ENCODE results near the gene TRPV4.

The TRPV4 gene

GRCh38 chr12:109827566-109828550 is 5.3 kb downstream of the TRPV4 start:
- no peak for DNase-seq

DNA sequence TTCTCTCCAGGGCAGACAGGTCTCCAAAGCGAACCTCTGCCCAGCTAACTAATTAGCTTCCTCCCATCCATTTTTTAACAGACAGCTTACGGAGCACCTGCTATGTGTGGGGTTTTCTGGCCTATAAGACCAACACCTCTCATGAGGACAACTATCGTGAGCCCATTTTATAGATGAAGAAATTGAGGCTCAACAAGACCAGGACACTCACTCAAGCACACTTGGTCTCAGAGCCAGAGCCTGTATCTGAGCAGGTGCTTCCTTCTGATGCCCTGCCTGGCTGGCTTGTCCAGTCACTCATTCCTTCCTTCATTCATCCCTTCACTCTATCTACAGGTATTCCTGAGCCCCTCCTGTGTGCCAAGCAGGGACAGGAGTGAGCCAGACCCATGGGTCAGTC is 6.1 kb downstream of the TRPV4 start:
- DNase-seq, result no peak

DNA sequence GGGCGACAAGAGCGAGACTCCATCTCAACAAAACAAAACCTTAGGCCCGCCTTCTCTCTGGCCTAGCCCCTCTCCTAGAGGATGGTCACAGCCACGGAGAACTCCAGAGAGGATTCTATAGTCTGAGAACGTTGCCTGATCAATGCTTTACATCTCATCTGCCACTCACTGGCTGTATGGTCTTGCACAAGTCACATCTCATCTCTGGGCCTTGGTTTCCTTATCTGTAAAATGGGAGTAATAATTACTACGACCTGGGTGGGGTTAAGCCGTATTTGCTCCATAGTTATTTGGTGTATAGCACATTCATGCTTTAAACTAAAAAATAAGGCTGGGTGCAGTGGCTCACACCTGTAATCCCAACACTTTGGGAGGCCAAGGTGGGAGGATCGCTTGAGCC is 8.5 kb downstream of the TRPV4 start:
- no peak for DNase-seq

- DNase-seq, result no peak
These were observed 10.2 kb downstream of the TRPV4 start for GRCh38 chr12:109822951-109823411.

- DNase-seq, result no peak
These were observed 10.8 kb downstream of the TRPV4 start for GRCh38 chr12:109822416-109822815.

DNA sequence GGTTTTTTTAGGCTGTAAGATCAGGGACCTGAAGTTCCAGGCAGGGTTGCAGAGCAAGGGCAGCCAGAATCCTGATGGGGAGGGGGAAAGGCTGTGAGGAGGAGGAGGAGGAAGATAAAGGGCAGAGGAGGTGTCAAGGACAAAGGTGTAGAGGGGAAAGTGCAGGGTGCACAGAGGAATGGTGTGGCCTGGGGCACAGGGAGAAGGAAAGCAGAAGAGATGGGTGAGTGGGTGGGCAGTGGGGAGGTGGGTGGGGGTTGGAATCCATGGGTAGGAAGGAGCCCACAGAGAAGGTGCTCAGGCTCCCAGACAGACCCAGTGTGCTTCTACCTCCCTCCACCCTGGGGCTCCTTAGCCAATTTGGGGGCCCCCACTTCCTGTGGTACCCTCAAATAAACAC is 11.2 kb downstream of the TRPV4 start:
- DNase-seq, result no peak

DNA sequence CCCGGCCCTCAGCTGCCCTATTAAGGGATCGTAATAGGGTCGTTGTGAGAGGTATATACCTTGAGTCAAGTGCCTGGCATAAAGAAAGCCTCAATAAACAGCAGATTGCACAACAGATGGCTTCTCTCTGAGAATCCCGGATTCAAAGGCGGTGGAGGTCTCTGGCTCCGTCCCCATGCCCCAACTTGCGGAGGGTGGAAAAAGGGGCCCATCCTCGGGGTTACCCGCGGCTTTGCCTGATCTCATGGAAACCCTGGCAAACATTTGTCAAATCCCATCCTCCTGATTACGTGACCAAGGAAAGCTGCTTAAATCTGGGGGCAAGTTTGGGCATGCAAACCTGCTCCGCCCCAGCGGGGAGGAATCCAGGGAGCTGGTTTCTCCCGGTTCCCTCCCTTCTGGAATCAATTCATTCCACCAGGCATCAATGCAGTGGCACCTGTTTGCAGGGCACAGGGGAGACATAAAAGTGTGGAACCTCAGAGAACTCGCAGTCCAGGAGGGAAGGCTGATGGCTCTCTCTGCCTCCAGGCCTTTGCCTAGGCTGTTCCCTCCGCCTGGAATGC is 12.3 kb downstream of the TRPV4 start:
- DNase-seq, result no peak

- no peak for DNase-seq
These were observed 14.2 kb downstream of the TRPV4 start for GRCh38 chr12:109818905-109819500.

DNA sequence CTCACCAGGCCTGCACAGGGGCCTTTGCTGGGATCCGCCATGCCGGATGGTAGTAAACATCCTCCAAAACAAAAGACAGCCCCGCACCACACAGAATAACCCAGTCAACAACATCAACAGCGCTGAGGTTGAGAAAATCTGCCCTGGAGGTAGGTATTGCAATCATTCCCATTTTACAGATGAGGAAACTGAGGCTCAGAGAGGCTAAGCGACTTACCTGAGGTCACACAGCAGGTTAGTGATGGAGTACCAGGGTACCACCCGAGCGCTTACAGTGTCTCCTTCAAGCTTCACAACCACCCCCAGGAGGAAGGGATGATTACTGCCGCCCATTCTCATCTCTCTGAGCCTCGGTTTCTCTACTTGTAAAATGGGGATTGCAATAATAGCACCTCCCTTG is 14.9 kb downstream of the TRPV4 start:
- DNase-seq, result no peak

DNA sequence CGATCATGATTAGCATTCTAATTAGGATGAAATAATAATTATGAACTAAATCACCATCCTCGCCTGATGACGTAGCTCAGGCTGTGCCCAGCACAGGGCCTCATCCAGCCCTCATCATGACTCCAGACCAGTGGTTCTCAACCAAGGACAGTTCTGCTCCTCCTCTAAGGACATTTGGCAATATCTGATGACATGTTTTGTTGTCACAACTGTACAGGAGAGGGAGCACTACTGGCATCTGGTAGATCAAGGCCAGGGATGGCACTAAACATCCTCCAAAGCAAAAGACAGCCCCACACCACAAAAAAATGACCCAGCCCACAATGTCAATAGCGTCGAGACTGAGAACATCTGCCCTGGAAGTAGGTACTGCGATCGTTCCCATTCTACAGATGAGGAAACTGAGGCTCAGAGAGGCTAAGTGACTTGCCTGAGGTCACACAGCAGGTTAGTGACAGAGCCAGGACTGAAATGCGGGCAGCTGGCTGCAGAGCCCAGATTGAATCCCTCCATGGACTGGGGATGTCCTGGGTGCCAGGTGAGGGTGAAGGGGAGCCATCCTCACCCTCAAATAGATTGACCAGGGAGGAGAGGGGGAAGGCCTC is 15.5 kb downstream of the TRPV4 start:
- DNase-seq, result no peak

DNA sequence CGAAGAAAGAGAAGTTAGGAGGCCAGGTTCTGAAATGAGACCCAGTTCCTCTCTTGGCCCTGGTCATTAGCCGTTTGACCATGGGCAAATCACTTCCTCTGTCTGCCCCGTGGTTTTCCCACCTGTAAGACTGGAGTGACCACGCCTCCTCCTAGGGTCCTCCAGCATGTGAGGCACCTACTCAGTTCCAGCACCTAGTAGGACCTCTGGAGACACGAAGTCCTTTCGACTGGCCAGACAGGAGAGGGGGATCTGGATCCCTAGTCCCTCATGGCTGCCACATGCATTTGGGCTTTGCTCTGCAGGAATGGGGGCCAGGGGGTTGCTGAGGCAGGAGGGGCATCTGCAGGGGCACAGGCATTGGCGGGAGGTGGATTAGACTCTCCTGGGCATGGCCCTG is 16.3 kb downstream of the TRPV4 start:
- DNase-seq, result no peak

DNA sequence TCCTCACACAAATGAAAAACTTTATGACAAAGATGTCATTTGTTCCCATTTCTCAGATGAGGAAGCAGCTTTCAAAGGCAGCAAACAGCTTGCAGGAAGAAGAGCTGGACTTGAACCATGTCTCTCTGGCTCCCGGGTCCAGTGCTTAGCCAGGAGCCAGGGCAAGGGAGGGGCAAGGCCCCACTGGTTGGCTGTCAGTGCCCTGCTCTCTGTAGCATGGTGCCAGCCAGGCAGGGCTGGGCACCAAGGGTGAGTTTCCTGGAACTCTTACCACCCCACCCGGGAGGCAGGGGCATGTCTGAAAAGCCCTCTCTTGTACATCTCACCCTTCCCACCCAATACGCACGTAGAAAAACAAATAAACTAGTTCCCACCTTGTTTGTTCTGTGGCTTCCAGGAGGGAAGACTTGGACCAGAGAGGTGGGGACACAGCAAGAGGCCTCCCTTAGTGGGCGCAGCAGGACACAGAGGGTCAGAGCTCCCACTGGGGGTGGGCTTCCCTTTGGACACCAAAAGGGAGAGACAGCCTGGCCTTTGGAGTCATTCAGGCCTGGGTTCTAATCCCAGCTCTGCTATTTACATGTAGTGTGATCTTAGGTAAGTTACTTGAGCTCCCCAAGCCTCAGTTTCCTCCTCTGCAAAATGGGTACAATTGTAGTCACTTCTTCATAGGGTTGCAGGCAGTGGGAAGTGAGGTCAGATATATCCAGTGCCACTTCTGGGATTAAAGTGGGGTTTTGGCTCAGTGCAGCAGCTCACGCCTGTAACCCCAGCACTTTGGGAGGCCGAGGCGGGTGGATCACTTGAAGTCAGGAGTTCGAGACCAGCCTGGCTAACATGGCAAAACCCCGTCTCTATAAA is 17.2 kb downstream of the TRPV4 start:
- no peak for DNase-seq

DNA sequence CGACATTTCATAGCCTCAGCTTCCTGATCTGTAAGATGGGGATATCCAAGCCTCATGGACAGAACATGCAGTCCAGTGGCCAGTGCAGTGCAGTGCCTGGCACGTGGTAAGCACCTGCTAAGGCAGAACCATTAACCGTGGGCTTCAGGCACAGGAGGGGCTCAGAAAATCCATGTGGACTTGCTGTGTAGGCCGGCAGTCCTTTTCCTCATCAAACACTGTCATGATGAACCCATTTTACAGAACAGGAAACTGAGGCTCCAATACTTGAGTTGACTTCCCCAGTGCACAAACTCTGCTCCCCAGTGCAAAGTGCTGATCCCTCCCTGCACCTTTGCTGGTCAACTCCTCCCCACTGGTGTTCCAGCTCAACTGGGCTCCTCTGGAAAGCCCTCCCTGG is 18.0 kb downstream of the TRPV4 start:
- DNase-seq, result no peak

DNA sequence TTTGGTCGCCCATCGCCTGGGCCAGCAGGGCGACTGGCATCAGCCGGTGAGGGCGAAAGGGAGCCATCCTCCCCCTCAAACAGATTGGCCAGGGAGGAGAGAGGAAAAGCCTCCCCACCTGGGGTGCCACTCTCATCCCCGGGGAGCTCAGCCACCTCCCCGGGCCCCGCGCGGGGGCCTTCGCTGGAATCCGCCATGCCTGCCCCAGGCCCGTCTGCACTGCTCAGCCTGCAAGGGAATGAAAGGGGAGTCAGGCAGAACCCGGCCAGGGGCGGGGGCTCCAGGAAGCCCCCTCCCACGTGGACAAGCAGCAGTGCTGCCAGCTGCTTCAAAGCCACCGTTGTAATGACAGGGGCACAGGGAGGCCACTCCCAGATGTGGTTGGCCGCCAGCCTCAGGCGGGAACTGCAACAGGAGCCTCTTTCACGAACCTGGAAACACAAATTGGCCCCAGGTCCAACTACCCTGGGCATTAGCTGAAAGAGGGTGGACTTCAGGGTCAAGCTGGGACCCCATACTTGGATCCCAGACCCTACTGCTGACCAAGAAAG is 18.5 kb downstream of the TRPV4 start:
- DNase-seq, result no peak

GRCh38 chr12:109813810-109814416 is 19.3 kb downstream of the TRPV4 start:
- no peak for DNase-seq

DNA sequence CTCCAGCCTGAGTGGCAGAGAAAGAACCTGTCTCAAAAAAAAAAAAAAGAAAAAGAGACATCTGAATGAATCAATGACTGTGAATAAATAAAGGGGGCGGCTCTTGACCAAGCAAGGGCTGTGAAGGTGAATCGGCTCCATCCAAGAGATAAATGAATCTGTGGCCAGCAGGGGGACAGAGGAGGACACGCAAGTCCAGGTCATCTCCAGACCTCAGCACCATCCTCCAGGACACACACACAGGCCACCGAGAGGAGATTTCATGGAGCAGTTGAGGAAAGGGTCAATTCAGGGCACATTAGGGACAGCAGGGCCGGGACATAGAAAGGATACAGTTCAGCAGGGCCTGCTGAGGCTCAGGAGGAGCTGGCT is 21.6 kb downstream of the TRPV4 start:
- no peak for DNase-seq

- DNase-seq, result no peak
These were observed 22.1 kb downstream of the TRPV4 start for GRCh38 chr12:109810954-109811623.

DNA sequence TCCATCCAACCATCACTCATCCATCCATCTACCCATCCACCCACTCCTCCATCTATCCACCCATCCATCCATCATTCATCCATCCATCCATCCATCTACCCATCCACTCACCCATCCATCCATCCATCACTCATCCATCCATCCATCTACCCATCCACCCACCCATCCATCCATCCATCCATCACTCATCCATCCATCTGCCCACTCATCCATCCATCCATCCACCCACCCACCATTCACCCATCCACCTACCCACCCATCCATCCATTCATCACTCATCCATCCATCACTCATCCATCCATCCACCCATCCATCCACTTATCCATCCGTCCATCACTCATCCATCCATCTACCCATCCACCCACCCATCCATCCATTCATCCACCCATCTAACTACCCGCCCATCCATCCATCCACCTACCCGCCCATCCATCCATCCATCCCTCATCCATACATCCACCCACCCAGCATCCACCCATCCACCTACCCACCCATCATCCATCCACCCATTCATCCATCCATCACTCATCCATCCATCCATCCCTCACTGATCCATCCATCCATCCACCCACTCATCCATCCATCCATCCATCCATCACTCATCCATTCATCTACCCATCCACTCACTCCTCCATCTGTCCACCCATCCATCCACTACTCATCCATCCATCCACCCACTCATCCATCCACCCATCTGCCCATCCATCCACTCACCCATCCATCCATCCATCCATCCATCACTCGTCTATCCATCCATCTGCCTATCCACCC is 24.1 kb downstream of the TRPV4 start:
- no peak for DNase-seq

DNA sequence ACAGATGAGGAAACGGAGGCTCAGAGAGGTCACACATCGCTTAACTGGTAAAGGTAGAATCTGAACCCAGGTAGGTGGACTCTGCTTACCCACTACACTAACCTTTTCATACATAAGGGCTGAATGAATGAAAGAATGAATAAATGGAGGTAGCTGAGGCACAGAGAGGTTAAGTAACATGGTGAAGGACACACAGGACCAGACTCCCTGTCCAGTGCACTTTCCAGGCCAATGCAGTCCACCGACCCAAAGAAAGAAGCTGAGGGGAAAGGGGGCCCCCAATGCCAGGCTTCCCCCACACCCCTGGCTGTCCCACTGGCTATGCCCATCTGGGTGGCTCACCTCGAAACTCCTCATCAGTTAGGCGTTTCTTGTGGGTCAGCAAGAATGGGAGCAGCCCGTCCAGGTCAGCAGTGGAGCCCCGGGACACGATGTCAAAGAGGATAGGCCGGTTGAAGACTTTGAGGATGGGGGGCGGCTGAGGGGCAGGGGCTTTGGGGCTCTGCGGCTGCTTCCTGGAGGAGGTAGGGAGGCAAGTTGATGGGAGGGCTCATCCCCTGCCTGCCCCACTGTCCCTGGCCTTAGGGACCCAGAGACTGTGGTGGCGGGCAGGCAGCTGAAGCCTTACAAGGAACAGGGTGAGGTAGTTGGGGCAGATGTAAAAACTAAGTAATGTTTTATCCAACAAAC is 25.1 kb downstream of the TRPV4 start:
- no peak for DNase-seq
